SU-DHL-6 (cell line): Measurements from ENCODE around the gene SLC17A2.

Experiments used
- H2AFZ ChIP-seq: fragments of 200-600 bp; sonication (generic); 2 replicates; pipeline ENCODE4 v1.6.1; 2014; ENCODE audit warnings: low read depth, mild to moderate bottlenecking, moderate library complexity, mixed read lengths, antibody characterized with exemption, low read length; ENCODE audit not compliant: severe bottlenecking
- H3F3A ChIP-seq: fragments of 200-600 bp; shearing (Covaris generic); 2 replicates; pipeline ENCODE4 v1.6.0; 2016; ENCODE audit warnings: antibody characterized with exemption, mild to moderate bottlenecking; ENCODE audit not compliant: insufficient read depth
- H3K27ac ChIP-seq: fragments of 200-600 bp; sonication (generic); 2 replicates; pipeline ENCODE4 v1.5.1; 2016; ENCODE audit warnings: low read depth, mild to moderate bottlenecking, low read length, moderate library complexity, mixed read lengths
- H3K27me3 ChIP-seq: fragments of 200-600 bp; sonication (generic), shearing (Covaris generic); 2 replicates; pipeline ENCODE4 v1.6.0; 2014; ENCODE audit warnings: mild to moderate bottlenecking, low read length
- H3K36me3 ChIP-seq: fragments of 200-600 bp; sonication (generic); 2 replicates; pipeline ENCODE4 v1.6.1; 2014; ENCODE audit warnings: mild to moderate bottlenecking, low read length, mixed read lengths
- H3K4me2 ChIP-seq: fragments of 300-600, 200-600 bp; shearing (Covaris generic), sonication (generic); 2 replicates; pipeline ENCODE4 v1.6.0; 2014; ENCODE audit warnings: low read length, low read depth, mild to moderate bottlenecking; ENCODE audit not compliant: poor library complexity, severe bottlenecking
- H3K4me3 ChIP-seq: fragments of 200-600 bp; sonication (generic); 2 replicates; pipeline ENCODE4 v1.5.1; 2014; ENCODE audit warnings: antibody characterized with exemption, low read length, mild to moderate bottlenecking, mixed read lengths; ENCODE audit not compliant: insufficient read depth, poor library complexity, severe bottlenecking
- H3K79me2 ChIP-seq: fragments of 200-600 bp; sonication (generic); 2 replicates; pipeline ENCODE4 v1.6.1; 2014; ENCODE audit warnings: mild to moderate bottlenecking, low read length, moderate library complexity; ENCODE audit not compliant: insufficient read depth
- H3K9ac ChIP-seq: fragments of 200-600 bp; sonication (generic); 2 replicates; pipeline ENCODE4 v1.7.0; 2014; ENCODE audit warnings: mild to moderate bottlenecking, low read length
- H3K9me2 ChIP-seq: fragments of 200-600 bp; sonication (generic); replicated peaks from 2 replicates; pipeline ENCODE4 v1.6.1; 2014; ENCODE audit warnings: low read length; ENCODE audit not compliant: insufficient read depth
- H3K9me3 ChIP-seq: fragments of 200-600 bp; sonication (generic); 2 replicates; pipeline ENCODE4 v1.6.1; 2014; ENCODE audit warnings: low read length, mixed read lengths; ENCODE audit not compliant: insufficient read depth
- H4K20me1 ChIP-seq: fragments of 200-600 bp; sonication (generic); 2 replicates; pipeline ENCODE4 v1.6.1; 2014; ENCODE audit warnings: low read depth, mild to moderate bottlenecking, antibody characterized with exemption, low read length, moderate library complexity, mixed read lengths
- CTCF ChIP-seq: fragments of 200-600 bp; sonication (generic); IDR thresholded peaks from one replicate; pipeline ENCODE4 v1.5.1; 2017; ENCODE audit warnings: antibody characterized with exemption, mild to moderate bottlenecking, low read length, moderate library complexity; ENCODE audit not compliant: insufficient read depth, poor library complexity, severe bottlenecking
- EZH2phosphoT487 ChIP-seq: fragments of 200-600 bp; sonication (generic), shearing (Covaris generic); conservative IDR thresholded peaks from 2 replicates; pipeline ENCODE4 v1.6.1; 2018; ENCODE audit warnings: mild to moderate bottlenecking, antibody characterized with exemption, low read length, moderate library complexity, mixed read lengths

The SLC17A2 gene

GRCh38 chr6:25959890-25960536 lies 29.5 kb upstream of the SLC17A2 start:
- Histone ChIP-seq H3K4me2 (no peak overlapping the region), H3K9me2 (no peaks in the 10 kb centered on the region), H3K9ac (no peak overlapping the region), H3K27ac (no peak overlapping the region), H3K4me3 (no peak overlapping the region), H2AFZ (no peak overlapping the region), H3F3A (peaks cover 9% of the 10 kb centered on the region), H3K9me3 (peaks cover 18% of the 10 kb centered on the region; the same call in 1 of the 2 replicates), H3K27me3 (no peaks in the 10 kb centered on the region), H4K20me1 (no peaks in the 10 kb centered on the region), H3K79me2 (peaks cover 21% of the 10 kb centered on the region), H3K36me3 (peaks cover 5% of the 10 kb centered on the region; the same call in 1 of the 2 replicates)
- no peak for TF ChIP-seq CTCF
- no peak for TF ChIP-seq EZH2phosphoT487

GRCh38 chr6:25958700-25959162 lies 28.2 kb upstream of the SLC17A2 start:
- no peaks in the 10 kb centered on the region for H3K27me3 ChIP-seq
- H3K4me2 ChIP-seq: no peak overlapping the region
- H4K20me1 ChIP-seq: no peaks in the 10 kb centered on the region
- peaks cover 18% of the 10 kb centered on the region; the same call in 1 of the 2 replicates for H3K9me3 ChIP-seq
- H2AFZ ChIP-seq: peak overlapping the region; percentile 0
- H3K79me2 ChIP-seq: peaks cover 8% of the 10 kb centered on the region
- H3K36me3 ChIP-seq: no peaks in the 10 kb centered on the region
- H3K9me2 ChIP-seq: no peaks in the 10 kb centered on the region
- TF ChIP-seq EZH2phosphoT487 (no peak), CTCF (no peak)
- no peak overlapping the region for H3K4me3 ChIP-seq
- peaks cover 9% of the 10 kb centered on the region for H3F3A ChIP-seq
- no peak overlapping the region for H3K9ac ChIP-seq
- no peak overlapping the region for H3K27ac ChIP-seq

GRCh38 chr6:25956226-25956625 lies 25.7 kb upstream of the SLC17A2 start:
- Histone ChIP-seq H3K36me3 (no peaks in the 10 kb centered on the region), H3K27ac (no peak overlapping the region), H3K9ac (no peak overlapping the region), H3K4me2 (no peak overlapping the region), H3K9me2 (no peaks in the 10 kb centered on the region), H3K9me3 (peaks cover 18% of the 10 kb centered on the region; the same call in 1 of the 2 replicates), H3K27me3 (no peaks in the 10 kb centered on the region), H2AFZ (no peak overlapping the region), H3K79me2 (no peaks in the 10 kb centered on the region), H4K20me1 (no peaks in the 10 kb centered on the region), H3K4me3 (no peak overlapping the region), H3F3A (no peaks in the 10 kb centered on the region)
- TF ChIP-seq CTCF (no peak), EZH2phosphoT487 (no peak)
